Mesenchymal stem cell (in vitro differentiated cells and primary cell): ENCODE data around the gene STOML2.

Experiments
- DNase-seq: peaks from one replicate; pipeline ENCODE4 v3.0.0-alpha.2; 2013
- H2AFZ ChIP-seq: one replicate; pipeline ENCODE4 v1.6.1; 2013; ENCODE audit warnings: low read depth, mild to moderate bottlenecking, control low read depth, inconsistent platforms, low read length, moderate library complexity
- H2AK5ac ChIP-seq: 2 replicates; pipeline ENCODE4 v1.6.1; 2013; ENCODE audit warnings: low read length, moderate library complexity, mild to moderate bottlenecking, inconsistent platforms; ENCODE audit not compliant: severe bottlenecking
- H2BK120ac ChIP-seq: one replicate; pipeline ENCODE4 v1.6.1; 2013; ENCODE audit warnings: low read depth, mild to moderate bottlenecking, inconsistent platforms, low read length, moderate library complexity
- H2BK12ac ChIP-seq, 2 experiments: one replicate each; pipeline ENCODE4 v1.6.1; 2013; ENCODE audit warnings: inconsistent platforms in 2 of 2, low read length in 2 of 2, mild to moderate bottlenecking in 2 of 2, moderate library complexity in 2 of 2, control low read depth in 1 of 2
- H2BK15ac ChIP-seq: one replicate; pipeline ENCODE4 v1.6.1; 2013; ENCODE audit warnings: mild to moderate bottlenecking, low read depth, inconsistent platforms; ENCODE audit not compliant: poor library complexity, severe bottlenecking
- H2BK5ac ChIP-seq: 2 replicates; pipeline ENCODE4 v1.6.1; 2013; ENCODE audit warnings: low read depth, mild to moderate bottlenecking, low read length, control low read depth, inconsistent platforms; ENCODE audit not compliant: poor library complexity, severe bottlenecking
- H3K14ac ChIP-seq, 2 experiments: one replicate each; pipeline ENCODE4 v1.6.1; 2013; ENCODE audit warnings: inconsistent platforms in 2 of 2, low read length in 2 of 2, control low read depth in 1 of 2, mild to moderate bottlenecking in 1 of 2, moderate library complexity in 1 of 2
- H3K18ac ChIP-seq, 2 experiments: one replicate each; pipeline ENCODE4 v1.6.1; 2013; ENCODE audit warnings: inconsistent platforms in 2 of 2, low read length in 2 of 2, control low read depth in 1 of 2, low read depth in 1 of 2, mild to moderate bottlenecking in 1 of 2
- H3K23ac ChIP-seq, 2 experiments: one replicate each; pipeline ENCODE4 v1.6.1; 2013; ENCODE audit warnings: inconsistent platforms in 2 of 2, low read length in 2 of 2, mild to moderate bottlenecking in 2 of 2, moderate library complexity in 2 of 2, control low read depth in 1 of 2
- H3K27ac ChIP-seq: 2 replicates; pipeline ENCODE4 v1.5.1; 2013; ENCODE audit warnings: mild to moderate bottlenecking, moderate library complexity, low read length, control low read depth, inconsistent platforms; ENCODE audit not compliant: poor library complexity, severe bottlenecking
- H3K27me3 ChIP-seq, 2 experiments: 2 replicates each; pipeline versions ENCODE4 v1.6.1 to v1.7.0; 2013; ENCODE audit warnings: low read length in 2 of 2, mild to moderate bottlenecking in 2 of 2, moderate library complexity in 2 of 2, control low read depth in 1 of 2, inconsistent platforms in 1 of 2; ENCODE audit not compliant: control insufficient read depth in 1 of 2, insufficient read depth in 1 of 2
- H3K36me3 ChIP-seq, 2 experiments: 2 replicates each; pipeline versions ENCODE4 v1.6.1 to v1.7.0; 2013; ENCODE audit warnings: low read length in 2 of 2, control low read depth in 1 of 2, inconsistent platforms in 1 of 2, low read depth in 1 of 2, mild to moderate bottlenecking in 1 of 2; ENCODE audit not compliant: insufficient read depth in 2 of 2, control insufficient read depth in 1 of 2
- H3K4ac ChIP-seq, 2 experiments: one replicate each; pipeline ENCODE4 v1.6.1; 2013; ENCODE audit warnings: inconsistent platforms in 2 of 2, low read length in 2 of 2, mild to moderate bottlenecking in 2 of 2, moderate library complexity in 2 of 2, control low read depth in 1 of 2, low read depth in 1 of 2
- H3K4me1 ChIP-seq: 2 replicates; pipeline ENCODE4 v1.6.1; 2013; ENCODE audit warnings: low read depth, low read length, control low read depth; ENCODE audit not compliant: control insufficient read depth, insufficient read depth
- H3K4me2 ChIP-seq: 2 replicates; pipeline ENCODE4 v1.6.1; 2013; ENCODE audit warnings: low read length, mild to moderate bottlenecking, inconsistent platforms; ENCODE audit not compliant: poor library complexity, severe bottlenecking
- H3K4me3 ChIP-seq, 2 experiments: 2 replicates each; pipeline versions ENCODE4 v1.5.1 to v1.7.0; 2013; ENCODE audit warnings: low read length in 2 of 2, mild to moderate bottlenecking in 2 of 2, control low read depth in 1 of 2, low read depth in 1 of 2; ENCODE audit not compliant: insufficient read depth in 1 of 2
- H3K79me1 ChIP-seq: replicated peaks from 2 replicates; pipeline ENCODE4 v1.6.1; 2013; ENCODE audit warnings: mild to moderate bottlenecking, control low read depth, low read length, inconsistent platforms; ENCODE audit not compliant: poor library complexity, severe bottlenecking
- H3K9ac ChIP-seq: 2 replicates; pipeline ENCODE4 v1.7.0; 2013; ENCODE audit warnings: mild to moderate bottlenecking, low read length, moderate library complexity
- H3K9me3 ChIP-seq: 2 replicates; pipeline ENCODE4 v1.7.0; 2013; ENCODE audit warnings: mild to moderate bottlenecking, low read length; ENCODE audit not compliant: control insufficient read depth
- H4K8ac ChIP-seq: one replicate; pipeline ENCODE4 v1.6.1; 2013; ENCODE audit warnings: inconsistent platforms, mild to moderate bottlenecking, low read length, moderate library complexity
- H4K91ac ChIP-seq: one replicate; pipeline ENCODE4 v1.6.1; 2013; ENCODE audit warnings: mild to moderate bottlenecking, low read length, inconsistent platforms
- WGBS: methylation state at CpG from one replicate; pipeline ENCODE4 v1.1.7; 2013; ENCODE audit warnings: mixed read lengths; 5-methylcytosine and 5-hydroxymethylcytosine counted together

The STOML2 gene

GRCh38 chr9:35111001-35111933 lies 8.3 kb upstream of the STOML2 start:
- peak; percentile 99 for DNase-seq
- Histone ChIP-seq H3K4me2 (peak overlapping the region; percentile 95), H3K4me3 (peak overlapping the region; percentile 91 to 97), H2BK12ac (peak overlapping the region; percentile 51 to 91), H2AK5ac (peak overlapping the region; percentile 93), H2BK15ac (peak overlapping the region; percentile 81), H3K27ac (peak overlapping the region; percentile 87), H2BK120ac (peak overlapping the region; percentile 87), H3K9ac (peak overlapping the region; percentile 99), H3K4me1 (peaks cover 32% of the 10 kb centered on the region), H3K79me1 (peaks cover 32% of the 10 kb centered on the region), H4K91ac (peak overlapping the region; percentile 83), H3K9me3 (no peaks in the 10 kb centered on the region), H2BK5ac (peak overlapping the region; percentile 93), H3K27me3 (no peaks in the 10 kb centered on the region), H3K36me3 (peaks cover 29 to 33% of the 10 kb centered on the region in 2 experiments), H4K8ac (peak overlapping the region; percentile 79), H3K14ac (peak overlapping the region in 1 of 2 experiments; percentile 73), H3K23ac (peak overlapping the region in 1 of 2 experiments; percentile 34), H2AFZ (peak overlapping the region; percentile 15), H3K18ac (peak overlapping the region; percentile 81 to 94), H3K4ac (peak overlapping the region; percentile 81 to 94)
- WGBS = 1% methylated on average over 57 of the region's 57 CpGs

DNA sequence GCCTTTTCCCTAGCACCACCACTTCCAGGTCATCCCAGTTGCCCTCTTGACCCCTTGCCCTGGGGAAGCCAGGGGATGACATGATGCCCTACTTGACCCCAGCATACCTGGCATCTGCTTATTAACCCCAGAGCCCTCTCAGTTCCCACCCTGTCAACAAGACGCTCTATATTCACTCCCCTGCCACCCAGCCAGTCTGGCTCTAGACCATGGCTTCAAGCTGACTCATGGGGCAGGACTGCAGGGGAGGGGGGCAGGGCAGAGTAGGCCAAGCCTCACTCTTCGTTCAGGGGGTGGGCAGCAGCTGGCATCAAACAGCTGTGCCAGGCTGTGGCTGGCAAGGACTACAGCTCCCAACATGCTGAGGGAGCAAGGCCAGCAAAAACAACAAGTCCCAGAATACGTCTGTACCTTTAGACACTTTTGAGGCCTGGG lies 7.4 kb upstream of the STOML2 start:
- H4K91ac ChIP-seq = no peak overlapping the region
- H2AK5ac ChIP-seq = peak overlapping the region; percentile 78

GRCh38 chr9:35108946-35109575 lies 6.1 kb upstream of the STOML2 start:
- Histone ChIP-seq H2BK15ac (no peak overlapping the region), H3K4me1 (peaks cover 28% of the 10 kb centered on the region), H2BK5ac (no peak overlapping the region), H3K79me1 (peaks cover 48% of the 10 kb centered on the region), H3K4me3 (peak overlapping the region in 1 of 2 experiments; percentile 97), H3K4ac (no peak overlapping the region), H3K9ac (peak overlapping the region; percentile 97), H2BK12ac (no peak overlapping the region), H4K91ac (no peak overlapping the region), H4K8ac (no peak overlapping the region), H3K27me3 (no peaks in the 10 kb centered on the region), H3K23ac (no peak overlapping the region), H3K4me2 (no peak overlapping the region), H3K14ac (no peak overlapping the region), H3K36me3 (peaks cover 52 to 55% of the 10 kb centered on the region in 2 experiments), H3K9me3 (no peaks in the 10 kb centered on the region), H2AFZ (no peak overlapping the region), H2AK5ac (no peak overlapping the region), H2BK120ac (no peak overlapping the region), H3K27ac (no peak overlapping the region), H3K18ac (no peak overlapping the region)
- 71% methylated on average over 5 of the region's 8 CpGs for WGBS
- no peak for DNase-seq

More for the DNA sequence above, 7.4 kb upstream of the STOML2 start:
- Histone ChIP-seq H2BK120ac (no peak overlapping the region), H3K9ac (peak overlapping the region; percentile 97), H4K8ac (no peak overlapping the region), H3K79me1 (peaks cover 40% of the 10 kb centered on the region), H3K14ac (no peak overlapping the region), H3K27ac (peak overlapping the region; percentile 87), H2BK5ac (no peak overlapping the region), H2BK15ac (no peak overlapping the region), H2AFZ (no peak overlapping the region), H3K4me1 (peaks cover 32% of the 10 kb centered on the region), H2BK12ac (peak overlapping the region in 1 of 2 experiments; percentile 32), H3K18ac (peak overlapping the region in 1 of 2 experiments; percentile 5), H3K27me3 (no peaks in the 10 kb centered on the region), H3K23ac (no peak overlapping the region), H3K36me3 (peaks cover 39 to 42% of the 10 kb centered on the region in 2 experiments), H3K9me3 (no peaks in the 10 kb centered on the region), H3K4me2 (peak overlapping the region; percentile 95), H3K4ac (no peak overlapping the region), H3K4me3 (peak overlapping the region; percentile 1 to 97)
- DNase-seq = peak; percentile 70
- 11% methylated on average over 2 of the region's 3 CpGs for WGBS

DNA sequence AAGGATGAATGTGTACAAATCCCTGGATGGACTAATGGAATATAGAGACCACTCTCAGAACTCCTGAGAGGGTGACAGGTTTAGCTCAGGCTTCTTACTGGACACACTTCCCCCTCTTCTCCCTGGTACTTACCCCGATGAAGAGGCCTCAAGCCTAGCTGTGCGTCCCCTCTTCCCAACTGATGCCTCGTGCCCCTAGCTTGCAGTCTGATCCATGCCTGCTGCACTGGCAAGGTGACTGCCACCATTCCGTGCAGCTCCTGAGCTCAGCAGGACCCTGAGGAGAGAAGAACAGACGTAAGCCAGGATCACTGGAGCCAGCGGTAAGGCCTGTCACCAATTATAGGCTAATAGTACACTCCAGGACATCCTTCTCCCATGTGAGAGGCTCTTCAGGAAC lies 5.5 kb upstream of the STOML2 start:
- DNase-seq = no peak
- peaks cover 32% of the 10 kb centered on the region for H3K4me1 ChIP-seq
- no peak overlapping the region for H4K8ac ChIP-seq
- no peak overlapping the region for H2AK5ac ChIP-seq
- H3K27me3 ChIP-seq = no peaks in the 10 kb centered on the region
- no peak overlapping the region for H2BK15ac ChIP-seq
- H3K9ac ChIP-seq = peak overlapping the region; percentile 97
- peaks cover 52 to 61% of the 10 kb centered on the region in 2 experiments for H3K36me3 ChIP-seq
- no peak overlapping the region for H3K27ac ChIP-seq
- H3K79me1 ChIP-seq = peaks cover 49% of the 10 kb centered on the region
- H2AFZ ChIP-seq = no peak overlapping the region
- H3K9me3 ChIP-seq = no peaks in the 10 kb centered on the region
- no peak overlapping the region for H2BK5ac ChIP-seq
- no peak overlapping the region for H3K4me2 ChIP-seq
- H3K18ac ChIP-seq = no peak overlapping the region
- no peak overlapping the region for H3K4ac ChIP-seq
- no peak overlapping the region for H2BK120ac ChIP-seq
- WGBS = 98% methylated on average over 5 of the region's 6 CpGs
- H3K14ac ChIP-seq = no peak overlapping the region
- no peak overlapping the region for H2BK12ac ChIP-seq
- no peak overlapping the region for H3K23ac ChIP-seq
- no peak overlapping the region for H4K91ac ChIP-seq
- no peak overlapping the region for H3K4me3 ChIP-seq
